GM21576 (cell line): ENCODE data around the gene SLC35D2.
"Not testable (repeated sequence)": the region's sequence is repeated elsewhere in the genome, so short reads cannot be mapped to it uniquely, and the experiment has no call there.

ENCODE experiments used
- ATAC-seq: cut with Tn5 transposase; IDR thresholded peaks from one replicate; pipeline ENCODE4 v1.9.1; 2021; ENCODE audit warnings: mild to moderate bottlenecking, moderate library complexity; ENCODE audit not compliant: unreplicated experiment

The SLC35D2 gene

DNA sequence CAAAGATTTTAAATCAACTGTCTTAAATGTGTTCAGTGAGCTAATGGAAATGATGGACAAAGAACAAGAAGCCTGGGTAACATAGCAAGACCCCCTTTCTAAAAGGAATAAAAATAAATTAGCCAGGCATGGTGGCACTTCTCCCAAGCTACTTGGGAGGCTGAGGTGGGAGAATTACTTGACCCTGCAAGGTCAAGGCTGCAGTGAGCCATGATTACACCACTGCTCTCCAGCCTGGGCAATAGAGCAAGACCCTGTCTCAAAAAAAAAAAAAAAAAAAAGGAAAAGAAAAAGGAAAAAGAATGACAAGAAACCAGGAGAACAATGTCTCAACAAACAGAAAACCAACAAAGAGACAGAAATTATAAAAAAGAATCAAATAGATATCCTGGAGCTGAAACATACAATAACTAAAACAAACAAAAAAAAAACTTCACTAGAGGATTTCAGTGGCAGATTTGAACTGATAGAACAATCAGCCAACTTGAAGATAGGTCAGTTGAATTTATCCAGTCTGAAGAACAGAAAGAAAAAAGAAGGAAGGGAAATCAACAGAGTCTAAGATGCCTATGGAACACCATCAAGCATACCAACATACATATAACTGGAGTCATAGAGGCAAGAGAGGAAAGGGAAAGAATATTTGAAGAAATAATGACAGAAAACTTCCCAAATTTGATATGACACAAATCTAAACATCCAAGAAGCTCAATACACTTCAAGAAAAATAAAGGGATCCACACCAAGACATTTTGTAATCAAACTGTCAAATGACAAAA lies 16.8 kb upstream of the SLC35D2 start:
- no peak for ATAC-seq

DNA sequence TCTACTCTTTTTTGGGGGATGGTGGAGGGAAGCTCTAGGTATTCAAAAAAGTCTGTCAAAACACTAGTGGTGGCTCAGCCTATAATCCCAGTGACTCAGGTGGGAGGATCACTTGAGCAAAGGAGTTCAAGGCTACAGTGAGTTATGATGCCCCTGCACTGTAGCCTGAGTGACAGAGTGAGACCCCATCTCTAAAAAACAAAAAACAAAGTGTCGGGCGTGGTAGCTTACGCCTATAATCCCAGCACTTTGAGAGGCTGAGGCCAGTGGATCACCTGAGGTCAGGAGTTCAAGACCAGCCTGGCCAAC lies 15.8 kb upstream of the SLC35D2 start:
- no peak for ATAC-seq

DNA sequence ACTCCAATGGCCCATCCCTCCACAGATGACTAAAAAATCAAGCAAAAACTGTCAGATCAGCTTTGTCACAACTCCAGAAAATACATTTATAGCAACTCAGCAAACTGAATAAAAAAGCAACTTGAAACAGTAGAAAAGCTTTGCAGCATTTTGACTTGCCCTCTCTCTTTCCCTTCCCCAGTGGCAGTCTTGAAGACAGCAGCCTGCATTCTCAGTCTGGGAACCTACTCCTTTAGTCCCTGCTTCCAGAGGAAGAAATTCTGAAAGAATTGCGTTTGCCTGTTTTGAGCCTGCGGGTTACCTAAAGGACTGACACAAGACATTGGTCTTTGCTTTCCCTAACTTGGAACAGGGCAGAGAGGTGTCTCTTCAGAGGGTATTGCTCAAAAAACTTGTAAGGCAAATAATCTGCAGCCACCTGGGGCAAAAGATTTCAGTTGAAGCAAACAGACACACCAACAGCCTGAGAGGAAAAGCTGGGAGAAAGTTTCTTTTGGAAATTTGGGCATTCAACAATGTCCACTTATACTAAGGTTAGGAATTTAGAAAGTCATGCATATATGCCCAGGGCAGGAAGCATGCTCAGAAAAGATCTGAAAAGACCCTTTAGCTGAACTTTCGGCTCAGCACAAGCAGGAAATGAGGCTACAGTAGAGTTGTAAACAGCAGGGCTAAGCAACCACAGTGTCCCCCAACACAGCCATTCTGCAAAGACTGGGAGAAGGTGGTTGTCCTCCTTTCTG lies 15.2 kb upstream of the SLC35D2 start:
- ATAC-seq, result peak; percentile 75

DNA sequence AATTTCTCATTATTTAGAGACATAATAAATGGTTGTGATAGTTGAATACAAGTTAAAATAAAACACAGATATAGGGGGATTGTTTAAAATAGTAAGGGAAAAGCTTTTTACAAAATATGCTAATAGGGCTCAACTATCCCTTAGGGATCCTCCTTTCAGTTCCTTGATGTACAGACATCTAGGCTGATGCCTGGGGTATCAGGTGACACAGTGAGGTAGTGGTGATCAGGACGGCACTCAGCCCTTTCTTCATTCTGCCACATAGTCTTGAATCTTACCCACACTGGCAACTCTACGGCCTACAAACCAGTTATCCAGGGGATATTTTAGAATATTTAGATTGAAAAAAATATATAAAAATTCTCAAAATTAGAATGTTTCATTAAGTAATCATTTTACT lies 12.5 kb upstream of the SLC35D2 start:
- no peak for ATAC-seq

DNA sequence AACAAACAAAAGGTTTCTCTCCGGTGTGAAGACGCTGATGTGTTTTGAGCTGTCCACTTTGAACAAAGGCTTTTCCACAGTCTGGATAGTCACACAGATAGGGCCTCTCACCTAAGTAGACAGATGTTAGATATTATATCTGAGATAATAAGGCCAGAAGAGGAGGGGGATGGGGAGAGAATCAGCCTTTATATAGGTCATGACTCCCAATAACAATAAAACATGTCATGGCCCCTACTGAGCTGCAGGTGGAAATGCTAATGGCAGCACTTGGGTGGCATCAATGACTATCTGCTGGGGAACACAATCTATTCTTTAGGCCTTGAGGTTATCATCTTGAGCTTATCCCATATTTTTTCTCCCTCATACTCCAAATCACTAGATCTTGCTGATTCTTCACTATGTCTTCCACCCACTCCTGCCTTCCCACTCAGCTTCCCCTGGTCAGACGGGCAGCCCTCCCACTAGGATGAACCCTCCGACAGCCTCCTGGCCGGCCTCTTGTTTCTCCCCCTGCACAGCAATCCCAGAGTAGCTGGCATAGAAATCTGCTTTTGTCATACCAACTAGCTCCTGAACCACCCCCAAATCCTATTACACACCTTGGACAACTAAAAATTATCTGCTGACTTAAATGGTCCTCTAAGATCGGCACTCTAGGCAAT lies 11.5 kb upstream of the SLC35D2 start:
- no peak for ATAC-seq

DNA sequence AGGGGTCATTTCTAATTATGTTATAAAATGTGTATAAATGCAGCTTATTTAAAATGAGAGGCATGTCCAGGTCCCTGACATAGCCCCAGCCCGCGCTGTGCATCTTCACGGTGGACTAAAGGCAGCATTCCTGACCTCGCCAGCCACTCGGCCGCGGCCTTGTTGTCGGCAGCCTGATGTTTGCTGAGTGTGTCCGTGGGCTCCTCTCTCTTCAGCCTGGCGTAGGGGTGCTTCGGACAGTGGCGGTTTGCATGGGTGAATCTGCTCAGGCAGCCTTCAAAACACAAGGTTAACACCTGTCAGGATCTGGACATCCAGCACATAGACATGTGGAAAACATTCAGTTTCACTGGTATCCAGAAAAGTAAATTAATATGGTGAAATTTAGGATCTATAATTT lies 8.8 kb upstream of the SLC35D2 start:
- ATAC-seq, result no peak

DNA sequence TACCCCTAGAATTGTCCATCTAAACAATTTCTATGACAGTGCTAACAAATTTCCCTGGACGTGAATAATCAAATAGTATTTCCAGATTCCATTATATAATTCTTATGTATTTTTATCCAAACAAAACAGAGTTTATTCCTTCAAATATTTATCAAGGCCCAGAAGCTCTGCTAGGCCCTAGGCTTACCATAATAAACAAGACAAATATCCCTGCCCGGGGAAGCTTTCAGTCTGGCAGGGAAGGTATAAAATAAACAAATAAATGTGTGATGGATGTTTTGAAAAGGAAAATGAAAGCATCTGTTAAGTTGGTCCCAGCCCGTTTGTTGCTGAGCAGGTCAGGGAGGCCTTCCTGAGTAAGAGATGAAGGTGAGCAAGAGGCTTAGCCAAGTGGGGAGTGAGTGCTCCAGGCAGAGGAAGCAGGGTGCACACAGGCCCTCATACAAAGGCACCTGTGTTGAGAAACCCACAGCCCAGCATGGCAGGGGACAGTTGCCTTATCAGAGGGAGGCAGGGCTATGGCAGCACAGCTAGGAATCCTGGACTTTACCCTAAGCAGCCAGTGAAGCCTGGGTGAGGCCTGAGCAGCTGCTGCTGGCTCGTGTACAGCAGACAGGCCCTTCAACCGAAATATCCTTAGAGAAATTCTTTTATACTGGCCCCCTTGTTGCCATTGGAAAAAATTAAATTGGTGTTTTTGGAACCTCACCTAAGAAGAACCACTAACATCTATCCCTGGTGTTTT lies 7.7 kb upstream of the SLC35D2 start:
- no peak for ATAC-seq

DNA sequence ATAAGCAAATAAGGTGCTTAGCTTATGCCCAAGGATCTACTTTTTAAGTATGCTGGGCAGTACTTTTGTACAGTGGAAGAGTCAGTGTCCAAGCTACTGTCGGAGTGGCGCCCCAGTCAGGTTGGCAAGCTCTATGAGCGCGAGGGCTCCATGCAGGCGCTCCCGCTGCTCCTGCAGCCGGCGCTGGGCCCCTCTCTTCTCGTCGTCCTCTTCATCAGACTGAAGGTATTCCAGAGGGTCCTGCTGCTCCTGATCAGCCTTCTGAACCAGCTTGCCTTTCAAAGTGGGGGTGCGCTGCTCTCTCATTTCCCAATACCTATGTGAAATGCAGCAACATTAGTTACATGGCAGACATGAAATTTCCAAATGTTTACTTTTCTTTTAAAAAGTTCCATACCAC lies 4.6 kb upstream of the SLC35D2 start:
- ATAC-seq, result no peak

DNA sequence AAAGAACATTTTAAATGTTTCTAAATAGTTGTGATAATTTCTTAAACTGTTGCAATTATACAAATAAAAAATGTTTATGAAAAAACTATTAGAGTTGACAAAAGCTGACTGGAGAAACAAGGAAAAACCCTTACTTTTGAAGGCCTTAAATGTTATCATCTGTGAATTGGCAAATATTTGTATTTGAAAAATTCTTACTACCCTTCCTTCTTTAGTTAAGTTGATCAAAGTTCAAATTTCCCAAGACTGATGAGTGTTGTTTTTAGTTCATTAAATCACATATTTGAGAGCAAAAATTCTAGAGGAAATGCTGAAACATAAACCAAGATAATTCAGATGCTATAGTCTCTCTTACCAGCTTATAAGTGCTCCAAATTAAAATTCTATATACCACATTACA lies 2.6 kb upstream of the SLC35D2 start:
- ATAC-seq, result no peak

DNA sequence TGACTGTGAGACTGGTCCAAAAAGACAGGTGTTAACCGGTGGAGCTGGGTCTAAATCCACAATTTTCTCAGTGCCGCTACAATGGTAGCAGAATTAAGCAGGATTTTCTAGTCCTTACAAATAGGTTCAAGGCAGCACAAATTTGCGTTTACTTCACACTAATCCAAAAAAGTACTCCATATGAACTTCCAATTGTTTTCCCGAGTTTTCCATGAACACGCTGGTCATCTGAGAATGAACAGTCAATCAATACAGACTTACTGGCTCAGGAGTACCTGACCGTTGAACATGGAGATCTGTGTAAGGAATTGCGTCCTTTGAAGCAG lies 709 bp downstream of the SLC35D2 start:
- no peak for ATAC-seq

DNA sequence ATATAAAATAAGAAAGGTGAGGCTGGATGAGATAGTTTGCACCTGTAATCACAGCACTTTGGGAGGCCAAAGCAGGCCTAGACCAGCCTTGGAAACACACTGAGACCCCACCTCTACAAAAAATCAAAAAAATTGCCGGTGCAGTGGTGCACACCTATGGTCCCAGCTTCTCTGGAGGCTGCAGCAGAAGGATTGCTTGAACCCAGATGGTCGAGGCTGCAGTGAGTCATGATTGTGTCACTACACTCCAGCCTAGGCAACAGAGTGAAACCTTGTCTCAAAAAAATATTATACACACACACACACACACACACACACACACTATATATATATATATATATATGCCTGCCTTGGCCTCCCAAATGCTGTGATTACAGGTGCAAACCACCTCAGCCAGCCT lies 1.3 kb downstream of the SLC35D2 start:
- no peak for ATAC-seq

DNA sequence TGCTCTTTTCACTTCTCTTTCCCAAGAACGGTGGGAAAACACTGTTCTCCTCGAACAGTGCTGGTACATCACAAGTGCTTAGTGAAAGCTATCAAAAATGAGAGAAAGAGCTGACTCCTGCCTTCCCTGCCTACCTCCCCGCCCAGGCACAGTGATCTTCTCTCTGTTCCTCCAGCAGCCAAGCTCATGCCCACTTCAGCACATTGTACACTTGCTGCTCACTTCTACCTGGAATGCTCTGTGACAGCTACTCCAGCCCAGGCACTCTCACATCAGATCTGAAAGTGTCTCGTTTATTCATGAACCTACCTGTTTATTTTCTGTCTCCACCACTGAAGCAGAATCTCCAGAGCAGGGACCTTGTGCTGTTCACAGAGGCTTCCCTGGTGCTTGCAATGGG lies 1.8 kb downstream of the SLC35D2 start:
- no peak for ATAC-seq

DNA sequence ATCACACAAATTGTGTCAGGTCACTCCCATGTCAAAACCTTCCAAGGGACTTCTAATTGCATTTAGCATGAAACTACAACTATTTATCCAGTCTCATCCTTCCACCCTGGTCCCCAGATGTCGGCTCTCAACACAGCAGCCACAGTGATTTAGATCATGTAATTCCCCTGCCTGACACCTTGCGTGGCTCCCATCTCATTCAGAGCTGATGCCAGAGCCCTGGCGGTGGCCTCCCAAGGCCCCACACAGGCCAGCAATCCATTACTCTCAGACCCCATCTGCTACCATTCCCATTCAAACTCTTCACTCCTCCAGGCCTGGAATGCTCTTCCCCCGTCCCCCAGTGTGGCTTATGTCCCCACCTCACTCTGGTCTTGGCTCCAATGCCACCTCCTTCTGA lies 2.4 kb downstream of the SLC35D2 start:
- no peak for ATAC-seq

DNA sequence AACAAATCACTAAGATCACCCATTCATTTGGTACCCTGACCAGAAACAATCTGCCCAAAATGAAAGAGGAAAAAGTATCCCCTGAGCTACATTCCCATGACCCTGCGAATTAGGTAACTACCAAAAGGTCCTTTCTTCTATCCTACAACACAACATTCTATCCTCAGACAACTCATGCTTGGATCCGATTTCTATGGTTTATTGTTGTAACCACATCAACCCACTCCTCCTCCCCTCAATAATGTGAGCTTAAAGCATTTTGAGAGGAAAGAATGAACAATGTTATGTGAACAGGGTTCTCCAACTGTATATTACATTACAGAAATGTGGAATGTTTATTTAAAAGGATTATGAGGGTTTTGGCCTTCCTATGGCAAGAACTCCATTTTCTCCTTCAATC lies 4.0 kb downstream of the SLC35D2 start:
- ATAC-seq, result no peak

DNA sequence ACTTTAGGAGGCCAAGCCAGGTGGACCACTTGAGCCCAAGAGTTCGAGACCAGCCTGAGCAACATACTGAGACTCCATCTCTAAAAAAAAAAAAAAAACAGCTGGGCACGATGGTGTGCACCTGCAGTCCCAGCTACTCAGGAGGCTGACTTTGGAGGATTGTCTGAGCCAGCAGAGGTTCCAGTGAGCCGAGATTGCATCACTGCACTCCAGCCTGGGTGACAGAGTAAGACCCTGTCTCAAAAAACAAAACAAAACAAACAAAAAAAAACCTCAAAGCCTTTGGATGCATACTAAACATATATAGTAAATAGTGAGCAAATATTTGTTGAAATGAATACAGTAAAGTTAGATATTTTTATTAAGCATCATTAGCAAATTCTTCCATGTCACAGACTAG lies 5.3 kb downstream of the SLC35D2 start:
- no peak for ATAC-seq

DNA sequence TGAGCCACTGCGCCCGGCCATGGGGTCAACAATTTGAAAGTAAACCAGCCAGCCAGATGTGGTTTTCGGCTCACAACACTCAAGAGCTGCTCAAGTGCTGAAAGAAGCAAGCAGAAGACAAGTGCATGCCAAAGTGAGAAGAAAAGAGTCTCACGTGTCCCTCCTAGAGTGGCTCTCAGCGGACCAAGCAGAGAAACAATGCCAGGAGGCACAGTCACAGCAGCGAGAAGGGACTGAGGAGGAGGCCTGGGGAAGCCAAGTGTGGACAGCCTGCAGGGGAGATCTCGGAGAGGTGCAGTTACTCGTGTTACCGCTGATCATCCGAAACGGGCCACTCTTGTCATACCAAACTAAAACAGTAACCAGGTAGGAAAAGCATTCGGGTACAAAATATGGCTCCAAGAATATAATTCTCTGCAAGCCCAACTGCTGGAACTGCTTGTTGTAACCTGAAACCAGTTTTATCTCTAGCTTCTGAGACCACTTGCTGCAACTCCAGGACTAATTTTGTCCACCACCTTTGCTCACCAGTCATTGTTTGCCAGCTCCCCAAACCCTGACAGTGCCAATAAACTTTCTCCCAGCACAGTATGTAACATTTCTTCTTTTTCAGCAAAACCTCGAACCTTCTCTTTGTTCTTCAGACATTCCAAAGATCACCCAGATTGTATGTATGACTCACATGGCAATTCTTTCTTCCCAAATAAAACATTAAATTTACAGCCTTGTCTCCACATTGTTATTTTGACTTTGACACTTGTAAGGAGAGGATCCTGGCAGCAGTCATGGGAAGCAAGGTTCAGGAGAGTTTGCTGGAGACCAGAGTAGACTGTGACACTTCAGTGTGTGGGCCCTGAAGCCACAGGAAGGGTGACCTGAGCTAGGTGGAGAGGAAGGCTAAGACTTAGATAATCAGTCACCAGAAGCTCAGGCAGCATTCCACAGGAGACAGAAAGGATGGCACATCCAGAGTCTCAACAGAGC lies 6.3 kb downstream of the SLC35D2 start:
- no peak for ATAC-seq

DNA sequence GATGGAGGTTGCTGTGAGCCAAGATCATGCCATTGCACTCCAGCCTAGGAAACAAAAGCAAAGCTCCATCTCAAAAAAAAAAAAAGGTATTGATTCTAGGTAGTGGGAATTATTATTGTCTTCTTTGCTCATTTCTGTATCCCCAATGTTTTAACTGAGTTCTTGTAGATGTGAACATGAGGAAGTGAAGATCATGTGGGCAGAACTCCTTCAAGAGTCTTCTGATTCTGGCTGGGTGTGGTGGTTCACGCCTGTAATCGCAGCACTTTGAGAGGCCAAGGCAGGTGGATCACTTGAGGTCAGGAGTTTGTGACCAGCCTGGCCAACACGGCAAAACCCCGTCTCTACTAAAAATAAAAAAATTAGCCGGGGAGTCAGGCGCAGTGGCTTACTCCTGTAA lies 8.0 kb downstream of the SLC35D2 start:
- ATAC-seq, result not testable (repeated sequence)

DNA sequence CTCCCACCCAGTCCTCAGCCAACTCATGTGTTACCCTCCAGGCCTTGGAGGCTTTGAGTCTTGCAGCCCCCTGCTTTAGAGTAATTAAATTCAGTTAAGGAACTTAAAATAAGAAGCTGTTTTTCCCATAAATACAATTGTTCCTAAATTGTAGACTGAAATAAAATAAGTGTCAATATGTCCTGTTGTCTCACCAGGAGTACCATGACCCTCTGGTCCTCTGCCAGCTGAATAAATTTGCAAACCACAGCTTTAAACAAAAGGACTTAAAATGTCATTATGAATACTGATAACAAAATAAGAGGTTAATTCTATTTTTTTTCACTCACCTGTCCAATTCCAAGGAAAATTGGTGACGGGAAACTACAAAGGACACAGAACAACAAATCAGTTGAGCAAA lies 15.6 kb downstream of the SLC35D2 start:
- no peak for ATAC-seq

DNA sequence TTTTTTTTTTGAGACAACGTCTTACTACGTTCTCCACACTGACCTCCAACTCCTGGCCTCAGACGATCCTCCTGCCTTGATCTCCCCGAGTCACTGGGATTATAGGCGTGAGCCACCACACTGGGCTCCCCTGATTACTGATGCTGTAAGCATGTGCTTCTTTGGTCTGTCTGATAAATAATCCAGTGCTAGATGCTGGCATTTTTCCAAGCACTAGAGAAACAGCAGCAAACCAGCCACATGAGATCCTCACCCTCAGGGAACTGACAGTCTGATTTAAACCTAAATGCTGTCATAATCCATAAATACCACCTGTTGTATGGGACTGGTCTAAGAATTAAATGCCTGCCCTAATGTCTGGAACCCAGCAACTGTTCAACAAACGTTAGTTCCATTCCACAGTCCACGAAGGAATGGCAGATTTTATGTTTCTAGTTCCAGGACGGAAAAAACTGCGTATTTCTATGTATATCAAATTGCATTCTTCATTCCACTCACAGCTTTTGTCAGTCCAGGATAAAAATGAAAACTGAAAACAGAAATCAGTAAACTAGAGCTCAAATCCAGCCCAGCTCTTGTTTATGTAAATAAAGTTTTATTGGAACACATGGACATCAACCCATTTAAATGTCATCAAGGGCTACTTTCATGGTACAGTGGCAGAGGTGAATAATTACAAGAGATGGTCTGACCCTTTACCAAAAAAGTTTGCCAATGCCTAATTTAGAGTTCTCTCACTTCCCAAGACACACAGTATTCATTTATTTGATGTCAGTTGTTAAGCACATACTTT lies 20.1 kb downstream of the SLC35D2 start:
- no peak for ATAC-seq

DNA sequence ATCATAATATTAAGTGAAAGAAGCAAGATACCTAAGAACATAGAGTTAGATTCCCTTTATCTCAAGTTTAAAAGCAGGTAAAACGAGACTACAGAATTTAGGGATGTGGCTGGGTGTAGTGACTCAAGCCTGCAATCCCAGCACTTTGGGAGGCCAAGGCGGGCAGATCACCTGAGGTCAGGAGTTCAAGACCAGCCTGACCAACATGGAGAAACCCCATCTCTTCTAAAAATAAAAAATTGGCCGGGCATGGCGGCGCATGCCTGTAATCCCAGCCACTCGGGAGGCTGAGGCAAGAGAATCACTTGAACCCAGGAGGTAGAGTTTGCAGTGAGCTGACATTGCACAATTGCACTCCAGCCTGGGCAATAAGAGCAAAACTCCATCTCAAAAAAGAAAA lies 21.4 kb downstream of the SLC35D2 start:
- ATAC-seq, result not testable (repeated sequence)
